Erythroblast (primary cell): ENCODE data around the gene ABHD5.

ENCODE experiments used
- GATA1 ChIP-seq: IDR thresholded peaks from 2 replicates; pipeline ENCODE4 v1.6.1; 2011; ENCODE audit warnings: low read depth, mild to moderate bottlenecking, control low read depth, low read length, moderate library complexity
- POLR2A ChIP-seq: IDR thresholded peaks from 2 replicates; pipeline ENCODE4 v1.6.1; 2011; ENCODE audit warnings: mild to moderate bottlenecking, low read length

DNA sequence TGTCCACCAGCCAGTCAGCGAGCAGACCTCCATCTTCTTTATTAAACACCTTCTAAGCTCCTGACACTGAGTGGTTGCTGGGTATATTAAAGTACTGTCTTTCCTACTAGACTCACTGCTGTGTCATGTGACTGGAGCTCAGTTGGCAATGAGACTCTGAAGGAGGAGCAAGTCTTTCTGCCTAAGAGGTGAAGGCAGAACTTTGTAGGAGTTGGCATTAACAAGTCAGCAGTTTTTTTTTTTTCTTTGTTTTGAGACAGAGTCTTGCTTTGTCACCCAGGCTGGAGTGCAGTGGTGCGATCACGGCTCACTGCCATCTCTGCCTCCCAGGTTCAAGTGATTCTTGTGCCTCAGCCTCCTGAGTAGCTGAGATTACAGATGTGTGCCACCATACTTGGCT is 62.2 kb downstream of the ABHD5 start:
- TF ChIP-seq POLR2A (no peak), GATA1 (no peak)
